ENCODE results near the gene EXOC3L2. TPM values are rescaled to one million over a fixed set of nuclear protein-coding genes. Genes with fewer than 3 reads are reported as not detected.

Gene EXOC3L2
- total RNA-seq, 1 experiment from 2014 or later = 0.08 TPM

GRCh38 chr19:45244133-45244794, 943 bp downstream of the EXOC3L2 start:
- intact Hi-C loops (cut with micrococcal nuclease; ENCODE audit: unreplicated experiment) = no loop called here
- no peaks in the 10 kb centered on the region for H3K36me3 ChIP-seq (ENCODE audit: control insufficient read depth, insufficient read depth, low read length)
- no peaks in the 10 kb centered on the region for H3K4me1 ChIP-seq (ENCODE audit: control insufficient read depth, insufficient read depth, low read length)
- ChIA-PET POLR2A (no interaction called here), CTCF (no interaction called here)
- in situ Hi-C loops (cut with HindIII; ENCODE audit: low pct_unique_long_range_greater_than_20kb, low sequenced_read_pairs) = no loop called here
- BruUV-seq (replicated peaks) = no TSS peak
- DNase-seq (ENCODE audit: low read depth, low spot score) = no peak
- TF ChIP-seq TCF7L2 (IDR thresholded peaks at IDR 0.05; ENCODE audit: low read depth, low read length) = no peak
- no peak for TF ChIP-seq CTCF (IDR thresholded peaks at IDR 0.05)
- TF ChIP-seq POLR2AphosphoS5 (IDR thresholded peaks at IDR 0.05; ENCODE audit: low read depth, low read length) = no peak
- no peak for TF ChIP-seq REST (IDR thresholded peaks at IDR 0.05; ENCODE audit: insufficient read depth in 1 of 2, low read depth in 2 of 2, low read length in 1 of 2)
- no peak for TF ChIP-seq SIN3A (IDR thresholded peaks at IDR 0.05; ENCODE audit: borderline replicate concordance, insufficient read depth, low read depth, low read length)
- ATAC-seq = no peak
- H3K27ac ChIP-seq (ENCODE audit: low read length) = no peak overlapping the region
- no peaks in the 10 kb centered on the region for H3K9me3 ChIP-seq (ENCODE audit: control insufficient read depth, insufficient read depth, low read depth, low read length)
- no peak overlapping the region for H3K4me3 ChIP-seq (ENCODE audit: low read depth in 2 of 2, low read length in 2 of 2)
- no peaks in the 10 kb centered on the region for H3K27me3 ChIP-seq (ENCODE audit: control insufficient read depth, insufficient read depth, low read length)

- in situ Hi-C loops (cut with HindIII; ENCODE audit: low pct_unique_long_range_greater_than_20kb, low sequenced_read_pairs) = no loop called here
- H3K36me3 ChIP-seq (ENCODE audit: control insufficient read depth, insufficient read depth, low read length) = no peaks in the 10 kb centered on the region
- H3K4me1 ChIP-seq (ENCODE audit: control insufficient read depth, insufficient read depth, low read length) = no peaks in the 10 kb centered on the region
- intact Hi-C loops (cut with micrococcal nuclease; ENCODE audit: unreplicated experiment) = no loop called here
- no peaks in the 10 kb centered on the region for H3K9me3 ChIP-seq (ENCODE audit: control insufficient read depth, insufficient read depth, low read depth, low read length)
- POLR2A ChIA-PET = interaction anchor here (0.5 to 0.6 kb wide), 3 partner anchors 33 to 160 kb away, joined by 3 to 7 read pairs (median 3); no protein-coding TSS in a partner anchor
- no peak overlapping the region for H3K27ac ChIP-seq (ENCODE audit: low read length)
- H3K27me3 ChIP-seq (ENCODE audit: control insufficient read depth, insufficient read depth, low read length) = no peaks in the 10 kb centered on the region
- CTCF ChIA-PET = no interaction called here
- TF ChIP-seq POLR2AphosphoS5 (IDR thresholded peaks at IDR 0.05; ENCODE audit: low read depth, low read length) = no peak
- no peak for TF ChIP-seq TCF7L2 (IDR thresholded peaks at IDR 0.05; ENCODE audit: low read depth, low read length)
- H3K4me3 ChIP-seq (ENCODE audit: low read depth in 2 of 2, low read length in 2 of 2) = no peak overlapping the region
- no TSS peak for BruUV-seq (replicated peaks)
- ATAC-seq (no peak), DNase-seq (ENCODE audit: low read depth, low spot score) (no peak)
Measured at GRCh38 chr19:45243144-45243732, 2.0 kb downstream of the EXOC3L2 start.

GRCh38 chr19:45238556-45238955, 6.7 kb downstream of the EXOC3L2 start:
- Histone ChIP-seq H3K27me3 (ENCODE audit: control insufficient read depth, insufficient read depth, low read length) (no peaks in the 10 kb centered on the region), H3K9me3 (ENCODE audit: control insufficient read depth, insufficient read depth, low read depth, low read length) (no peaks in the 10 kb centered on the region), H3K4me1 (ENCODE audit: control insufficient read depth, insufficient read depth, low read length) (no peaks in the 10 kb centered on the region; the same call in 1 of the 2 replicates), H3K27ac (ENCODE audit: low read length) (no peak overlapping the region), H3K4me3 (ENCODE audit: low read depth in 2 of 2, low read length in 2 of 2) (no peak overlapping the region), H3K36me3 (ENCODE audit: control insufficient read depth, insufficient read depth, low read length) (no peaks in the 10 kb centered on the region)
- in situ Hi-C loops (cut with HindIII; ENCODE audit: low pct_unique_long_range_greater_than_20kb, low sequenced_read_pairs) = no loop called here
- no TSS peak for BruUV-seq (replicated peaks)
- no peak for DNase-seq (ENCODE audit: low read depth, low spot score)
- POLR2A ChIA-PET = no interaction called here
- intact Hi-C loops (cut with micrococcal nuclease; ENCODE audit: unreplicated experiment) = no loop called here
- TF ChIP-seq POLR2AphosphoS5 (IDR thresholded peaks at IDR 0.05; ENCODE audit: low read depth, low read length) = no peak
- no peak for TF ChIP-seq TCF7L2 (IDR thresholded peaks at IDR 0.05; ENCODE audit: low read depth, low read length)
- TF ChIP-seq SIN3A (IDR thresholded peaks at IDR 0.05; ENCODE audit: borderline replicate concordance, insufficient read depth, low read depth, low read length) = no peak
- no peak for TF ChIP-seq CTCF (IDR thresholded peaks at IDR 0.05)
- TF ChIP-seq REST (IDR thresholded peaks at IDR 0.05; ENCODE audit: insufficient read depth in 1 of 2, low read depth in 2 of 2, low read length in 1 of 2) = no peak
- no peak for ATAC-seq
- CTCF ChIA-PET = no interaction called here

Measured in Panc1 (cell line).